KMS-11 (cell line): ENCODE data around the gene CBY1.
A peak's percentile ranks its signal among the peaks of the same experiment; 100 is the strongest.

ENCODE experiments used
- H2AFZ ChIP-seq: fragments of 200-600 bp; sonication (generic); 2 replicates; pipeline ENCODE4 v1.6.1; 2016; ENCODE audit warnings: antibody characterized with exemption, mixed run types, low read depth
- H3K27ac ChIP-seq: fragments of 200-600 bp; sonication (generic); 2 replicates; pipeline ENCODE4 v1.6.1; 2016; ENCODE audit warnings: mild to moderate bottlenecking, mixed run types
- H3K27me3 ChIP-seq: fragments of 200-600 bp; sonication (generic); 2 replicates; pipeline ENCODE4 v1.6.1; 2017; ENCODE audit warnings: mild to moderate bottlenecking, low read depth, mixed run types, moderate library complexity; ENCODE audit not compliant: insufficient read depth
- H3K36me3 ChIP-seq: fragments of 200-600 bp; sonication (generic); 2 replicates; pipeline ENCODE4 v1.6.1; 2017; ENCODE audit warnings: mild to moderate bottlenecking, mixed run types; ENCODE audit not compliant: insufficient read depth
- H3K4me1 ChIP-seq: fragments of 200-600 bp; sonication (generic); 2 replicates; pipeline ENCODE4 v1.6.1; 2016; ENCODE audit warnings: mild to moderate bottlenecking, low read depth, mixed run types; ENCODE audit not compliant: poor library complexity, severe bottlenecking
- H3K4me2 ChIP-seq: fragments of 200-600 bp; sonication (generic); 2 replicates; pipeline ENCODE4 v1.7.0; 2016; ENCODE audit warnings: mild to moderate bottlenecking, mixed run types
- H3K4me3 ChIP-seq: fragments of 200-600 bp; sonication (generic); IDR thresholded peaks from 2 replicates; pipeline ENCODE4 v1.6.1; 2017; ENCODE audit warnings: low read depth, low read length, mixed read lengths; ENCODE audit not compliant: insufficient read depth
- H3K79me2 ChIP-seq: fragments of 200-600 bp; sonication (generic); 2 replicates; pipeline ENCODE4 v1.6.1; 2016; ENCODE audit warnings: low read depth, mixed run types; ENCODE audit not compliant: insufficient read depth
- H3K9ac ChIP-seq: fragments of 200-600 bp; sonication (generic); 2 replicates; pipeline ENCODE4 v1.6.1; 2016; ENCODE audit warnings: mild to moderate bottlenecking, mixed run types
- H4K20me1 ChIP-seq: fragments of 200-600 bp; sonication (generic); 2 replicates; pipeline ENCODE4 v1.6.1; 2016; ENCODE audit warnings: mild to moderate bottlenecking, mixed run types; ENCODE audit not compliant: insufficient read depth
- TF ChIP-seq, protein P1 (sequence below): fragments of 200-600 bp; sonication (generic); conservative IDR thresholded peaks from 2 replicates; pipeline ENCODE4 v1.6.1; 2017; ENCODE audit warnings: low read depth, mild to moderate bottlenecking, antibody characterized with exemption, low read length, moderate library complexity, mixed read lengths

The CBY1 gene

GRCh38 chr22:38706101-38706900, 49.9 kb downstream of the CBY1 start:
- Histone ChIP-seq H3K4me3 (peak overlapping the region; percentile 48), H4K20me1 (peaks cover 4% of the 10 kb centered on the region), H2AFZ (0 out of 2 replicates have a peak overlapping the region, but pooled peaks have one; percentile 7), H3K27ac (peak overlapping the region; percentile 75), H3K27me3 (no peaks in the 10 kb centered on the region), H3K79me2 (peaks cover 52% of the 10 kb centered on the region), H3K4me2 (peak overlapping the region; percentile 82), H3K36me3 (0 out of 2 replicates have a peak, but pooled peaks cover 3% of the 10 kb centered on the region), H3K4me1 (peaks cover 36% of the 10 kb centered on the region), H3K9ac (peak overlapping the region; percentile 88)
- TF ChIP-seq, protein P1, sequence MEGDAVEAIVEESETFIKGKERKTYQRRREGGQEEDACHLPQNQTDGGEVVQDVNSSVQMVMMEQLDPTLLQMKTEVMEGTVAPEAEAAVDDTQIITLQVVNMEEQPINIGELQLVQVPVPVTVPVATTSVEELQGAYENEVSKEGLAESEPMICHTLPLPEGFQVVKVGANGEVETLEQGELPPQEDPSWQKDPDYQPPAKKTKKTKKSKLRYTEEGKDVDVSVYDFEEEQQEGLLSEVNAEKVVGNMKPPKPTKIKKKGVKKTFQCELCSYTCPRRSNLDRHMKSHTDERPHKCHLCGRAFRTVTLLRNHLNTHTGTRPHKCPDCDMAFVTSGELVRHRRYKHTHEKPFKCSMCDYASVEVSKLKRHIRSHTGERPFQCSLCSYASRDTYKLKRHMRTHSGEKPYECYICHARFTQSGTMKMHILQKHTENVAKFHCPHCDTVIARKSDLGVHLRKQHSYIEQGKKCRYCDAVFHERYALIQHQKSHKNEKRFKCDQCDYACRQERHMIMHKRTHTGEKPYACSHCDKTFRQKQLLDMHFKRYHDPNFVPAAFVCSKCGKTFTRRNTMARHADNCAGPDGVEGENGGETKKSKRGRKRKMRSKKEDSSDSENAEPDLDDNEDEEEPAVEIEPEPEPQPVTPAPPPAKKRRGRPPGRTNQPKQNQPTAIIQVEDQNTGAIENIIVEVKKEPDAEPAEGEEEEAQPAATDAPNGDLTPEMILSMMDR: no peak

DNA sequence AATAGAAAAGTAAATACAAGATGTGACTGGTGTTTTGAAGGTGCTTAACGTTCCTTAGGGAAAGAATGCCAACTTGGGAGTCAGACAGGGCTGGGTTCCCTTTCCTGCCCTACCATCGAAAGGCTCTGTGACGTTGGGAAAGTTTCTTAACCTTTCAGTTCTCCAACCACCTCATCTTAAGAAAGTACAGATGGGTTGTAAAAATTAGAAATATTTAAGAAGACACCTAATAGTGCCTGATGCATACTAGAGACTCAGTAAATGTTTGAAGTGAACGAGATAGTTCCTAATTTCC, 50.4 kb downstream of the CBY1 start:
- 0 out of 2 replicates have a peak, but pooled peaks cover 3% of the 10 kb centered on the region for H3K36me3 ChIP-seq
- no peak overlapping the region for H2AFZ ChIP-seq
- H3K79me2 ChIP-seq: peaks cover 56% of the 10 kb centered on the region
- H3K4me1 ChIP-seq: peaks cover 31% of the 10 kb centered on the region
- TF ChIP-seq, protein P1: no peak
- H3K27me3 ChIP-seq: no peaks in the 10 kb centered on the region
- H3K9ac ChIP-seq: peak overlapping the region; percentile 88
- H3K4me2 ChIP-seq: peak overlapping the region; percentile 82
- peaks cover 8% of the 10 kb centered on the region for H4K20me1 ChIP-seq
- H3K4me3 ChIP-seq: peak overlapping the region; percentile 48
- peak overlapping the region; percentile 75; the same call in 1 of the 2 replicates for H3K27ac ChIP-seq

DNA sequence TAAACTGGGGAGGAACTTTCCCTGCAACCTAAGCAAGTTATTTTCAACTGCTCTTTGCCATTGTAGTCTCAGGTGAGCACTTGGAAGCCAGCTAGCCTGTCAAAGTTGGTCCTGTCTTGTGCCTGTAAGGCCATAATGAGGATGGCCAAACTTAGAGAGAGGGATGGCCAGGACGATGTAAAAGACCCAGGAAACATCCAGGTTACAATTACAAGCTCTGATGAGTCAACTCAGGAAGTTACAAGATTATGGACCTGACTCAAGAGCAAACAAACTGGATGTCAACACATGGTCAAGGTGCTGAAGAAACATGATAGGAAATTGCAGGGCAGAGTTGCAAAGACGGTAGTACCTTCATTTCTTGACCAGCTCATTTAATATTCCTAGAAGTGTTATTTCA, 50.9 kb downstream of the CBY1 start:
- Histone ChIP-seq H3K27me3 (no peaks in the 10 kb centered on the region), H3K27ac (peak overlapping the region; percentile 75; the same call in 1 of the 2 replicates), H3K36me3 (0 out of 2 replicates have a peak, but pooled peaks cover 3% of the 10 kb centered on the region), H3K9ac (peak overlapping the region; percentile 88; the same call in 1 of the 2 replicates), H2AFZ (no peak overlapping the region), H3K4me2 (peak overlapping the region; percentile 82), H3K4me1 (peaks cover 30% of the 10 kb centered on the region), H3K79me2 (peaks cover 61% of the 10 kb centered on the region), H4K20me1 (peaks cover 8% of the 10 kb centered on the region), H3K4me3 (peak overlapping the region; percentile 48)
- TF ChIP-seq, protein P1: no peak

DNA sequence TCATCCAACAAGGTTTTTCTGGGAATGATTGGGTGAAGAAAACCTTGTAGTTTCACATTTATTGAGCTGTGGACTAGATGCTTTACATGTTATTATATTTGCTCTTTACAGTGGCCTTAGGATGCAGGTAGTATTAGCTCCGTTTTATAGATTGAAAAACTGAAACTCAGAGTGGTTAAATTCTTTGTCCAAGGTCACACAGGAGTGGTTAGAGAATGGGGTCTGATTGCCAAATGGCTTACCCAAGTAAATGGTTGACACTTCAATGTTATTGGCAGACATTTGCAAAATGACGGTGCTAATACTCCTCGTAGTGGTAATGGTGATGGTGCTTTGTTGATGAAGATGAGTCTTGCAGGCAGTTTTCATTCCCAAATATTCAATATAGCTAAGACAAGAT, 51.5 kb downstream of the CBY1 start:
- H4K20me1 ChIP-seq: peaks cover 8% of the 10 kb centered on the region
- peak overlapping the region; percentile 82 for H3K4me2 ChIP-seq
- TF ChIP-seq, protein P1: no peak
- H3K27me3 ChIP-seq: no peaks in the 10 kb centered on the region
- H3K36me3 ChIP-seq: 0 out of 2 replicates have a peak, but pooled peaks cover 3% of the 10 kb centered on the region
- H3K4me3 ChIP-seq: no peak overlapping the region
- no peak overlapping the region for H3K27ac ChIP-seq
- peaks cover 66% of the 10 kb centered on the region for H3K79me2 ChIP-seq
- no peak overlapping the region for H2AFZ ChIP-seq
- no peak overlapping the region for H3K9ac ChIP-seq
- peaks cover 30% of the 10 kb centered on the region for H3K4me1 ChIP-seq
